GM18507 (cell line): ENCODE results near the gene RHOJ.
"Not testable (repeated sequence)": the region's sequence is repeated elsewhere in the genome, so short reads cannot be mapped to it uniquely, and the experiment has no call there.

Experiments used
- DNase-seq: peaks from one replicate; pipeline ENCODE4 v3.0.0; 2011; ENCODE audit warnings: low read depth; ENCODE audit not compliant: insufficient read length; ENCODE audit errors: extremely low spot score
- FAIRE-seq: peaks from 2 replicates; lab custom pipeline; 2011; peaks lifted over from hg19 to GRCh38; lab: Jason Lieb, UNC

The RHOJ gene

GRCh38 chr14:63287666-63288483 lies 83.6 kb downstream of the RHOJ start:
- no peak for FAIRE-seq
- DNase-seq, result no peak

GRCh38 chr14:63288853-63289252 lies 84.6 kb downstream of the RHOJ start:
- FAIRE-seq, result no peak
- no peak for DNase-seq

GRCh38 chr14:63290741-63291430 lies 86.6 kb downstream of the RHOJ start:
- no peak for DNase-seq
- FAIRE-seq, result no peak

DNA sequence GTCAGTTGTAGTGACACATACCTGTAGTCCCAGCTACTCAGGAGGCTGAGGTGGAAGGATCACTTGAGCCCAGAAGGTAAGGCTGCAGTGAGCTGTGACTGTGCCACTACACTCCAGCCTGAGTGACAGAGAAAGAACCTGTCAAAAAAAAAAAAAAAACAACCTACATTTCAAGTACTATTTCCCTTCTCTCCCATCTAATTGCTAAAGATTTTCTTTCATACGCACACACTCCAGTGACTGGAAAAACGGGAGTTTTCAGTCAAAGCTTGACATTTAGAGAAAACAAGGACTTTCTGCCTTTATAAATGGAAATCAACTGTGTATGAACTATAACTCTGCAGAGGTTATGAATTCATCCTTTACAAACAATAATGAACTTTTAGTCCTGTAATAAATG lies 88.6 kb downstream of the RHOJ start:
- FAIRE-seq, result no peak

DNA sequence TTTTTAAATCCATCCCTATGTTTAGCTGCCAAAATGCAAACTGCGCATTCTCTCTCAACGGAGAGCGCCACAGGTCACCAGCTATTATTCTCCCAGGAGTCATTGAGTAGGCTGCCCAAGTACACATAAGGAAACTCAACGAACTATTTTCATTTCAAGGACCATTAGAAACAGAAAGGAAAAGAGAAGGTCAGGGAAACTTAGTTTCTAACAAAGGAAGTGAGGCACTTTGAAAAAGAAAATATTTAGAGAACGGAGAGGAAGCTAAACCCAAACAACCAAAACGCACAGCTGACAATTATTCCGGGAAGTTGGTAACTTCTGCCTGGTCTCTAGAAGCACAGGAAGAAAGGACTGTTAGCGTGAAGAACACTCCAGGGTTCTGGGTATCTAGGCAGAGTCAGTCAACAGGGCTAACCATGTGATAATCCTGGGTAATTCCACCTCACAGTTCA lies 91.0 kb downstream of the RHOJ start:
- FAIRE-seq, result peak; percentile 85
- DNase-seq, result no peak

More for the DNA sequence above, 88.6 kb downstream of the RHOJ start:
- DNase-seq, result no peak

GRCh38 chr14:63296060-63296563 lies 91.9 kb downstream of the RHOJ start:
- FAIRE-seq, result peak; percentile 63
- no peak for DNase-seq

DNA sequence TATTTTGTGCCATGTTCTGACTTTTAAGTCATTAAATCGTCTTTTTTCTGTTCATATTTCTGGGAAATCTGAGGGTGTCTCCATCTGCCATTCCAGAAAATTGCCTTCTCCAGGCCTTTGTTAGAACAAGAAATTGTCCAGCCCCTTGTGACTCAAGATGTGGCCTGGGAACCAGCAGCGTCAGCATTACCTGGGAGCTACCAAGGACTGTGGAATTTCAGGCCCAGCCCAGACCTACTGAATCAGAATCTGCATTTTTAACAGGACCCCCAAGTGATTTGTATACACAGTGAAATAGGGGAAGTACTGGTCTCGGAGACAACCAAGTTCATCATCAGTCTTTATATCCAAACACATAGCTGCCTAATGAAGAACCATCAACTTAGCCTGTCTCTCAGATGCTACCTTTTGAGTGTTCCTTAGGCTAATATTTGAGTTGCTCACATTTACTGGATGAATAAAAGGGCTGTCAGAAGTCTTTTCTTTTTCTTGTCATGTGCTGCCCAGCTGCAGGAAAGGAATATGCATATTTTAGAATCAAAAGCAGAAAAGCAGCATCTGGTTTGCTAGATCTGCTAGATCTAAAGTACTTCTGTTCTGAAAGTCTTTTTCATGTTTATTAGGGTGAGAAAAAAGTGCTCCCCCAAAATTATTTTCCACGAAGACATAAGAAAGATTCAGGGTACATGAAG lies 93.3 kb downstream of the RHOJ start:
- FAIRE-seq, result no peak
- DNase-seq, result no peak

- no peak for DNase-seq
- FAIRE-seq, result no peak
Measured at GRCh38 chr14:63299351-63300110, 95.3 kb downstream of the RHOJ start.

GRCh38 chr14:63300854-63301253 lies 96.6 kb downstream of the RHOJ start:
- no peak for DNase-seq
- FAIRE-seq, result no peak

- FAIRE-seq (no peak), DNase-seq (no peak)
Measured at GRCh38 chr14:63301891-63302534, 97.8 kb downstream of the RHOJ start.

- not testable (repeated sequence) for FAIRE-seq, DNase-seq
Measured at GRCh38 chr14:63304429-63304828, 100.2 kb downstream of the RHOJ start.

- no peak for DNase-seq
Measured at GRCh38 chr14:63308723-63309317, 104.6 kb downstream of the RHOJ start.

GRCh38 chr14:63318835-63319234 lies 114.6 kb downstream of the RHOJ start, which contains the start of gene GPHB5:
Gene GPHB5 (minus strand): TSS chr14:63318935. CDS start chr14:63317849, 1,086 bp downstream.
- no peak for FAIRE-seq

More at GRCh38 chr14:63308723-63309317, 104.6 kb downstream of the RHOJ start:
- peak; percentile 58 for FAIRE-seq

DNA sequence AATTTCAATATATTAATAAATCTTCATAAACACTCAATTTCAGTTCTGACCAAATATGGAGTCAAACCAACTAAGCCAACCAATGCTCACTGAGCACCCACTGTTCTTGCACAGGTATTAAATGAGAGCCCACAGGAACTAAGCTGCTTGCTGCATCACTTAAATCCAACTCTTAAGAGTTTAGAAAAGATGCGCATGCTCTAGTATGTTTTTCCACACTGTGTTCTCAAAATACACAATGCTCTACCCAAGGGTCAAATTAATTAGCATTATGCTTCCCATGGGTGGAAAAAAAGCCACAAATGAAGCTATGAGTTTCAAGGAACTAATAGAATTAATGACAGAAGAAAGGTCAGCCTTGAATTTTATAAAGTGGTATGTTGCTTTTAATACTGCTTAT lies 118.2 kb downstream of the RHOJ start:
- no peak for DNase-seq
- FAIRE-seq, result no peak

More at GRCh38 chr14:63318835-63319234, 114.6 kb downstream of the RHOJ start, which contains the start of gene GPHB5:
- DNase-seq, result no peak

DNA sequence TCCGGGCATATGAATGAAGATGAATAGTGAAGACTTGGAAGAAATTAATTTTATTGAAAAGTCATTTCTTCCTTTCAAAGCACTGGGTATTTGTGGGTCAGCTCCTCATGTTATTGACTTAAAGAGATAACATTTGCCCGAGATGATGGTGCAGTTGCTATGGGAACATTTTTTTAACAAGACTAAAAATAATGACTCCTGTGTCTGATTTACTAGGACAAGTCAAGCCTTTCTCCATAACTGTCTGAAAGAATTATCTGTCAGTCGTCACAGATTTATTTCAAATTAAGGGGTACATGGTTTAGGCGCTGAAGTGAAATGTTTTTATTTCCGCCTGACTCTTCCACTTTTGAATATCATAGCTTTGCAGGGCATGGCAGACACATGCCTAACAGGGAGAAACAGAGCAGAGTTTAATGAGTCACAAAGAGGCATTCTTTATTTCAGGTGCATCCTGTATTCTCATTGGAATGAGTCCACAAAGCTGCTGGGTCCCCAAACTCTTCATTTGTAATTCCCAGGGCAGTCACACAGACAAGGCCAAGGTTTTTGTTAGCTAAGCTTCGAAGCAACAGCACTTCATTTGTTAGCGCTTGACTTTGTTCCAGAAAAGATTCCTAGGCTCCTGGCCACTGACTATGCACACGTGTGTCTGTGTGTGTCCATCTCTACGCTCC lies 118.8 kb downstream of the RHOJ start:
- FAIRE-seq, result no peak

GRCh38 chr14:63326840-63327239 lies 122.6 kb downstream of the RHOJ start:
- no peak for DNase-seq
- no peak for FAIRE-seq

More for the DNA sequence above, 118.8 kb downstream of the RHOJ start:
- DNase-seq, result no peak

DNA sequence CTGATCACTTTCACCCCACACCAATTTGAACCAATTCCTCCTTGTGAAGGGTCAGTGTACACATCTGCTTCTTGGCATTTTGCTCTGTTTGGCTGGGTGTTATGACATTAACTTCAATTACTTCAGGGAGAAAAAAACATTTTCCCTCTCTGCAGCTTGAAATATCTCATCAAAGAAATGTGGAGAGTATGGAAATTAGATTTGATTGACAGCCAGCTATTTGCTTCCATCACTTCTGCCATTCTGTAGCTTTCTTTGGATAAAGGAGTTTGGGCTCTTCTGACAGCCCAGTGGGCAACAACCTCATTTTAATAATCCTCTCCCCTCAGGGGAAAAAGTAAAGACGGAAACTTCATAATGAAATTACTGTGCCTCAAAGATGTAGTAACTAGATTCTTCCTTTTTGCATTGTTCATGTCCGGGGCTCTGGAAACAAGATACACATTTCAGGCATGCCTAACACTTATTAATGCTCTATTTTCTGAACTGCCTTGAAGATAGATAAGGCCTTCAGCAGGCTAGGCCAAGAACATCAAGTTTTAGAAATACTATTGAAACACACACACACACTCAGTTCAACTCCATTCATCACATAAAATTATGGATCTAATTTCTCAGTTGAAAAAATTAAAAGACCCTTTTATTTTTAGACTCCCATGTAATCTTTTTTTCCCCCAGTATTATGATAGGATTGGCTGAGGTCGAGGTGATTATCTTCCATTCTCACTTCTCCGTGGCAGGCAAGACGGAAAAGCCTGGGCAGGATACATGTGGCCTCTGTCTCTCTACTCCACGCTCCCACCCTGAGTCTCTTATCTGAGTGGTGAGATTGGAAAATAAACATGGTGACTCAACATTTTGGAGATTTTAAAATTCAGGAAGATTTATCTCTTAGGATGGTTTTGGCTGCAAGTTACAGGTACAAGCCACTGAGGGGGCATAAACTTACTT lies 124.8 kb downstream of the RHOJ start:
- DNase-seq (no peak), FAIRE-seq (no peak)
